Endothelial cell of umbilical vein (primary cell): ENCODE results near the gene OR1Q1.
A peak's percentile ranks its signal among the peaks of the same experiment; 100 is the strongest.

Experiments used
- CTCF ChIP-seq, 2 donors: IDR thresholded peaks; 1 replicate in 1 of 2; 2 replicates in 1 of 2; pipeline ENCODE4 v1.5.1; 2011; ENCODE audit warnings: low read length in 2 of 2, mild to moderate bottlenecking in 2 of 2, moderate library complexity in 2 of 2, control low read depth in 1 of 2, inconsistent platforms in 1 of 2, low read depth in 1 of 2; ENCODE audit not compliant: insufficient read depth in 1 of 2; ENCODE audit errors: extremely low read depth in 1 of 2
- EZH2 ChIP-seq: IDR thresholded peaks from 2 replicates; pipeline ENCODE4 v1.6.1; 2012; ENCODE audit warnings: borderline replicate concordance, low read depth, mild to moderate bottlenecking, moderate library complexity, low read length, inconsistent platforms; ENCODE audit not compliant: severe bottlenecking
- GATA2 ChIP-seq: IDR thresholded peaks from 2 replicates; pipeline ENCODE4 v1.7.0; 2011; ENCODE audit warnings: low read depth, mild to moderate bottlenecking, moderate library complexity, mixed read lengths, low read length; ENCODE audit not compliant: insufficient read length, insufficient read depth
- JUN ChIP-seq: IDR thresholded peaks from 2 replicates; pipeline ENCODE4 v1.6.1; 2011; ENCODE audit warnings: borderline replicate concordance, low read depth; ENCODE audit not compliant: insufficient read length, insufficient read depth
- MAX ChIP-seq: IDR thresholded peaks from 2 replicates; pipeline ENCODE4 v1.6.1; 2011; ENCODE audit not compliant: insufficient read depth, insufficient read length
- MYC ChIP-seq: IDR thresholded peaks from one replicate; pipeline ENCODE4 v1.6.1; 2011; ENCODE audit warnings: mild to moderate bottlenecking, low read depth, low read length
- POLR2A ChIP-seq: IDR thresholded peaks from 2 replicates; pipeline ENCODE4 v1.6.1; 2012; ENCODE audit warnings: low read depth, mild to moderate bottlenecking, control low read depth, low read length
- POLR2AphosphoS5 ChIP-seq: IDR thresholded peaks from 2 replicates; pipeline ENCODE4 v1.6.1; 2012; ENCODE audit warnings: low read depth, mild to moderate bottlenecking, control low read depth, low read length, moderate library complexity; ENCODE audit not compliant: insufficient read depth

GRCh38 chr9:122580360-122580759, 34.2 kb upstream of the OR1Q1 start:
- TF ChIP-seq CTCF (IDR thresholded peaks at IDR 0.05; ENCODE audit: extremely low read depth in 1 of 2, insufficient read depth in 1 of 2, low read depth in 1 of 2, low read length in 2 of 2) = no peak
- no peak for TF ChIP-seq POLR2AphosphoS5
- no peak for TF ChIP-seq POLR2A
- TF ChIP-seq EZH2 = no peak
- TF ChIP-seq MAX = no peak
- TF ChIP-seq MYC = no peak
- TF ChIP-seq JUN = peak; percentile 77
- no peak for TF ChIP-seq GATA2
